Sigmoid colon (tissue), 4 donors: ENCODE measurements around the gene SYNJ1.

Experiments
- CTCF ChIP-seq, 4 experiments: fragments of 450-650 bp in 3 of 4; fragments of 200-600 bp in 1 of 4; IDR thresholded peaks; one replicate each; pipeline ENCODE4 v1.5.1; 2016 to 2019; ENCODE audit warnings: antibody characterized with exemption in 4 of 4, mild to moderate bottlenecking in 3 of 4, moderate library complexity in 2 of 4
- POLR2A ChIP-seq, 2 donors: fragments of 450-650 bp; IDR thresholded peaks; one replicate each; pipeline ENCODE4 v1.6.1; 2016; ENCODE audit warnings: antibody characterized with exemption in 2 of 2, mild to moderate bottlenecking in 2 of 2, moderate library complexity in 2 of 2
- POLR2AphosphoS5 ChIP-seq, 4 donors: sonication (generic); formaldehyde crosslinking; IDR thresholded peaks; one replicate each; pipeline ENCODE4 v1.6.1; 2017; ENCODE audit warnings: antibody characterized with exemption in 4 of 4

- no peak for TF ChIP-seq POLR2A (IDR thresholded peaks at IDR 0.05)
- no peak for TF ChIP-seq CTCF (IDR thresholded peaks at IDR 0.05)
- no peak for TF ChIP-seq POLR2AphosphoS5 (IDR thresholded peaks at IDR 0.05)
Measured at GRCh38 chr21:32587651-32588050, 140.2 kb downstream of the SYNJ1 start.
